IPS-11a (cell line): ENCODE measurements around the gene RAG2.
"Not testable (repeated sequence)": the region's sequence is repeated elsewhere in the genome, so short reads cannot be mapped to it uniquely, and the experiment has no call there.

Source experiments
- H3K4me3 ChIP-seq: one replicate; pipeline ENCODE4 v1.5.1; 2013; ENCODE audit warnings: low read depth, low read length, control low read depth

RAG2 gene

GRCh38 chr11:36557390-36557789, 40.6 kb downstream of the RAG2 start:
- not testable (repeated sequence) for H3K4me3 ChIP-seq

GRCh38 chr11:36550385-36551115, 47.5 kb downstream of the RAG2 start:
- no peak overlapping the region for H3K4me3 ChIP-seq
